ENCODE data around the gene POLA2. TPM values are rescaled to one million over a fixed set of nuclear protein-coding genes. Genes with fewer than 3 reads are reported as not detected.

POLA2 gene
- total and polyA plus RNA-seq, 2 donors (not counting 3 experiments of a cell fraction or from before 2014, with no cell fraction given) = 24.0 to 30.0 TPM

DNA sequence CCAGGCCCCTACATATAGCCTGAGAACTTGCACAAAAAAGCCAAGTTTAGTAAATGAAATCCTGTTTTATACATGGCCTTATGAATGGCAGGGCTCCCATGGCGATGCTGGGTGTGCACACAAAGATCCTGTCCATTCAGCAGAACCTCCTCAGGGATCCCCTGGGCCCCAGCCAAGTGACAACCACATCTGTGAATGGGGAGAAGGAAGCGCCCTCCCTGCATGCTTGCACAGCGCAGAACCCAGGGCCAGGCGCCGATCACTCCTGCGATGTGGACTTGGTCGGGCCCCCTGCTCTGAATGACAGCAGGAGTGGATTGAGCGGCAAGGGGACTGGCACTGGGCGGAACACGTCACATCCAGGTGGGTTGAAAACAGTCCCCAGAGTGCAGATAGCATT is 48.5 kb downstream of the POLA2 start:
- ChIA-PET POLR2A (interaction anchor here (0.6 kb wide), 1 partner anchor 35 kb away, joined by 4 read pairs; no protein-coding TSS in a partner anchor), CTCF (interaction anchor here (0.9 to 8.7 kb wide), 4 partner anchors 13 to 85 kb away, joined by 3 to 625 read pairs (median 3); no protein-coding TSS in a partner anchor)
- intact Hi-C loops (cut with micrococcal nuclease) (no loop called here), dilution Hi-C loops (cut with MboI; ENCODE audit: extremely low pct_ligation_motif_present, low sequenced_read_pairs) (no loop called here)
- Histone ChIP-seq H3K79me2 (ENCODE audit: control insufficient read depth, insufficient read depth, low read length) (peaks cover 15% of the 10 kb centered on the region), H3K9ac (replicated peaks; ENCODE audit: extremely low read depth, insufficient read depth, low read length) (no peak overlapping the region), H3K9me1 (replicated peaks; ENCODE audit: control insufficient read depth, extremely low read depth, insufficient read depth, low read length) (no peaks in the 10 kb centered on the region), H2AFZ (ENCODE audit: low read depth, low read length) (no peak overlapping the region), H3K36me3 (ENCODE audit: control insufficient read depth in 2 of 2, extremely low read depth in 1 of 2, insufficient read depth in 2 of 2, low read length in 2 of 2) (no peaks in the 10 kb centered on the region), H3K4me2 (ENCODE audit: insufficient read depth, low read length) (no peak overlapping the region), H3K4me1 (ENCODE audit: control insufficient read depth, extremely low read depth, insufficient read depth, low read length) (peaks cover 26% of the 10 kb centered on the region), H3K27me3 (ENCODE audit: control insufficient read depth in 2 of 2, insufficient read depth in 2 of 2, low read length in 2 of 2) (no peaks in the 10 kb centered on the region), H4K20me1 (replicated peaks; ENCODE audit: control insufficient read depth, extremely low read depth, insufficient read depth, low read length) (no peaks in the 10 kb centered on the region), H3K27ac (ENCODE audit: insufficient read depth, low read depth, low read length) (no peak overlapping the region), H3K9me3 (replicated peaks; ENCODE audit: control insufficient read depth, insufficient read depth, low read length) (no peaks in the 10 kb centered on the region), H3K4me3 (replicated peaks in 1 of 3; ENCODE audit: insufficient read depth in 1 of 3, low read depth in 1 of 3, low read length in 3 of 3) (no peak overlapping the region)
- DNase-seq (ENCODE audit: low read depth, low spot score) = no peak
- FAIRE-seq = no peak
- TF ChIP-seq, protein P1, sequence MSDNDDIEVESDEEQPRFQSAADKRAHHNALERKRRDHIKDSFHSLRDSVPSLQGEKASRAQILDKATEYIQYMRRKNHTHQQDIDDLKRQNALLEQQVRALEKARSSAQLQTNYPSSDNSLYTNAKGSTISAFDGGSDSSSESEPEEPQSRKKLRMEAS (IDR thresholded peaks at IDR 0.05; ENCODE audit: insufficient read depth, insufficient read length) = no peak
- TF ChIP-seq POLR2A (IDR thresholded peaks at IDR 0.05; ENCODE audit: low read depth, low read length) (no peak), GATA2 (IDR thresholded peaks at IDR 0.05; ENCODE audit: insufficient read depth, insufficient read length, low read depth, low read length) (no peak), MYC (IDR thresholded peaks at IDR 0.05; ENCODE audit: low read depth, low read length) (no peak), FOS (IDR thresholded peaks at IDR 0.05; ENCODE audit: borderline replicate concordance, insufficient read depth, low read length) (no peak), EZH2 (IDR thresholded peaks at IDR 0.05; ENCODE audit: borderline replicate concordance, low read depth, low read length, severe bottlenecking) (no peak), POLR2AphosphoS5 (IDR thresholded peaks at IDR 0.05; ENCODE audit: insufficient read depth, low read depth, low read length) (no peak), JUN (IDR thresholded peaks at IDR 0.05; ENCODE audit: borderline replicate concordance, insufficient read depth, insufficient read length, low read depth) (no peak)
- TF ChIP-seq, protein P2, sequence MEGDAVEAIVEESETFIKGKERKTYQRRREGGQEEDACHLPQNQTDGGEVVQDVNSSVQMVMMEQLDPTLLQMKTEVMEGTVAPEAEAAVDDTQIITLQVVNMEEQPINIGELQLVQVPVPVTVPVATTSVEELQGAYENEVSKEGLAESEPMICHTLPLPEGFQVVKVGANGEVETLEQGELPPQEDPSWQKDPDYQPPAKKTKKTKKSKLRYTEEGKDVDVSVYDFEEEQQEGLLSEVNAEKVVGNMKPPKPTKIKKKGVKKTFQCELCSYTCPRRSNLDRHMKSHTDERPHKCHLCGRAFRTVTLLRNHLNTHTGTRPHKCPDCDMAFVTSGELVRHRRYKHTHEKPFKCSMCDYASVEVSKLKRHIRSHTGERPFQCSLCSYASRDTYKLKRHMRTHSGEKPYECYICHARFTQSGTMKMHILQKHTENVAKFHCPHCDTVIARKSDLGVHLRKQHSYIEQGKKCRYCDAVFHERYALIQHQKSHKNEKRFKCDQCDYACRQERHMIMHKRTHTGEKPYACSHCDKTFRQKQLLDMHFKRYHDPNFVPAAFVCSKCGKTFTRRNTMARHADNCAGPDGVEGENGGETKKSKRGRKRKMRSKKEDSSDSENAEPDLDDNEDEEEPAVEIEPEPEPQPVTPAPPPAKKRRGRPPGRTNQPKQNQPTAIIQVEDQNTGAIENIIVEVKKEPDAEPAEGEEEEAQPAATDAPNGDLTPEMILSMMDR (IDR thresholded peaks at IDR 0.05; ENCODE audit: extremely low read depth in 1 of 2, insufficient read depth in 1 of 2, low read depth in 1 of 2, low read length in 2 of 2) = no peak
- no TSS peak for BruUV-seq (replicated peaks)

Data from endothelial cell of umbilical vein (primary cell).